Measurements from ENCODE around the gene CBFA2T3.

CBFA2T3 gene

GRCh38 chr16:88906535-88907105, 70.4 kb downstream of the CBFA2T3 start:
- TF ChIP-seq CTCF (conservative IDR thresholded peaks at IDR 0.05; ENCODE audit: control insufficient read depth, insufficient read depth, low read depth, low read length): no peak
- no peak for DNase-seq (ENCODE audit: low read depth)
- H3K4me3 ChIP-seq (ENCODE audit: control insufficient read depth, low read depth, low read length): no peak overlapping the region

GRCh38 chr16:88906020-88906419, 71.0 kb downstream of the CBFA2T3 start:
- no peak for DNase-seq (ENCODE audit: low read depth)
- TF ChIP-seq CTCF (conservative IDR thresholded peaks at IDR 0.05; ENCODE audit: control insufficient read depth, insufficient read depth, low read depth, low read length): no peak
- H3K4me3 ChIP-seq (ENCODE audit: control insufficient read depth, low read depth, low read length): no peak overlapping the region

GRCh38 chr16:88905563-88905962, 71.4 kb downstream of the CBFA2T3 start:
- no peak overlapping the region for H3K4me3 ChIP-seq (ENCODE audit: control insufficient read depth, low read depth, low read length)
- no peak for TF ChIP-seq CTCF (conservative IDR thresholded peaks at IDR 0.05; ENCODE audit: control insufficient read depth, insufficient read depth, low read depth, low read length)
- DNase-seq (ENCODE audit: low read depth): no peak

- no peak for TF ChIP-seq CTCF (conservative IDR thresholded peaks at IDR 0.05; ENCODE audit: control insufficient read depth, insufficient read depth, low read depth, low read length)
- H3K4me3 ChIP-seq (ENCODE audit: control insufficient read depth, low read depth, low read length): no peak overlapping the region
Observed at GRCh38 chr16:88904676-88905365, 72.2 kb downstream of the CBFA2T3 start.

GRCh38 chr16:88903267-88903666, 73.7 kb downstream of the CBFA2T3 start:
- H3K4me3 ChIP-seq (ENCODE audit: control insufficient read depth, low read depth, low read length): no peak overlapping the region
- TF ChIP-seq CTCF (conservative IDR thresholded peaks at IDR 0.05; ENCODE audit: control insufficient read depth, insufficient read depth, low read depth, low read length): no peak
- no peak for DNase-seq (ENCODE audit: low read depth)

More at GRCh38 chr16:88904676-88905365, 72.2 kb downstream of the CBFA2T3 start:
- DNase-seq (ENCODE audit: low read depth): no peak

GRCh38 chr16:88902744-88903143, 74.3 kb downstream of the CBFA2T3 start:
- H3K4me3 ChIP-seq (ENCODE audit: control insufficient read depth, low read depth, low read length): no peak overlapping the region
- no peak for DNase-seq (ENCODE audit: low read depth)
- TF ChIP-seq CTCF (conservative IDR thresholded peaks at IDR 0.05; ENCODE audit: control insufficient read depth, insufficient read depth, low read depth, low read length): no peak
